DND-41 (cell line): Measurements from ENCODE around the gene ADISSP.
A peak's percentile ranks its signal among the peaks of the same experiment; 100 is the strongest.

Source experiments
- ATAC-seq: fragments of 200-7000 bp; cut with Tn5 transposase; 3 replicates; pipeline ENCODE4 v1.9.1; 2021; ENCODE audit warnings: low read depth; ENCODE audit not compliant: insufficient read depth
- DNase-seq: peaks from one replicate; pipeline ENCODE4 v3.0.0-alpha.2; 2020
- H2AFZ ChIP-seq: 2 replicates; pipeline ENCODE4 v1.6.0; 2012; ENCODE audit warnings: low read depth, low read length
- H3K27ac ChIP-seq: 2 replicates; pipeline ENCODE4 v1.5.1; 2012; ENCODE audit warnings: low read length, inconsistent platforms
- H3K27me3 ChIP-seq: fragments of 200-600 bp; sonication (generic); 2 replicates; pipeline ENCODE4 v1.6.0; 2012; ENCODE audit warnings: low read length, mild to moderate bottlenecking, inconsistent platforms; ENCODE audit not compliant: insufficient read depth, poor library complexity
- H3K36me3 ChIP-seq: 2 replicates; pipeline ENCODE4 v1.5.1; 2012; ENCODE audit warnings: low read length, inconsistent platforms; ENCODE audit not compliant: insufficient read depth
- H3K4me1 ChIP-seq: 2 replicates; pipeline ENCODE4 v1.5.1; 2012; ENCODE audit warnings: mild to moderate bottlenecking, low read length; ENCODE audit not compliant: insufficient read depth
- H3K4me2 ChIP-seq: 2 replicates; pipeline ENCODE4 v1.6.0; 2012; ENCODE audit warnings: mild to moderate bottlenecking, moderate library complexity, low read length, inconsistent platforms; ENCODE audit not compliant: insufficient read depth
- H3K4me3 ChIP-seq, 2 experiments: fragments of 200-600 bp in 1 of 2; shearing (Covaris generic) in 1 of 2; 2 replicates each; pipeline ENCODE4 v1.5.1; 2012 to 2016; ENCODE audit warnings: inconsistent platforms in 2 of 2, low read length in 2 of 2, mild to moderate bottlenecking in 2 of 2, low read depth in 1 of 2, moderate library complexity in 1 of 2
- H3K79me2 ChIP-seq: 2 replicates; pipeline ENCODE4 v1.6.0; 2012; ENCODE audit warnings: low read length, inconsistent platforms; ENCODE audit not compliant: insufficient read depth
- H3K9ac ChIP-seq: 2 replicates; pipeline ENCODE4 v1.6.0; 2012; ENCODE audit warnings: low read depth, mild to moderate bottlenecking, inconsistent platforms, low read length, moderate library complexity
- H3K9me3 ChIP-seq: 2 replicates; pipeline ENCODE4 v1.5.1; 2012; ENCODE audit warnings: low read length, moderate library complexity, mild to moderate bottlenecking, inconsistent platforms; ENCODE audit not compliant: insufficient read depth, severe bottlenecking
- H4K20me1 ChIP-seq: 2 replicates; pipeline ENCODE4 v1.6.0; 2012; ENCODE audit warnings: low read length; ENCODE audit not compliant: insufficient read depth
- CTCF ChIP-seq: IDR thresholded peaks from 2 replicates; pipeline ENCODE4 v1.5.1; 2012; ENCODE audit warnings: borderline replicate concordance, low read length, moderate library complexity, mild to moderate bottlenecking; ENCODE audit not compliant: poor library complexity, severe bottlenecking; ENCODE audit errors: extremely low read depth
- EZH2 ChIP-seq: IDR thresholded peaks from 3 replicates; pipeline ENCODE4 v1.6.1; 2012; ENCODE audit warnings: borderline replicate concordance, low read depth, mild to moderate bottlenecking, moderate library complexity, low read length, inconsistent platforms; ENCODE audit not compliant: severe bottlenecking

ADISSP gene

GRCh38 chr20:3741836-3742458 is 25.6 kb downstream of the ADISSP start:
- Histone ChIP-seq H3K27me3 (no peaks in the 10 kb centered on the region), H3K36me3 (no peaks in the 10 kb centered on the region), H3K9ac (no peak overlapping the region), H3K4me1 (no peaks in the 10 kb centered on the region), H3K27ac (no peak overlapping the region), H2AFZ (no peak overlapping the region), H3K79me2 (no peaks in the 10 kb centered on the region), H3K4me2 (no peak overlapping the region), H3K9me3 (no peaks in the 10 kb centered on the region), H4K20me1 (no peaks in the 10 kb centered on the region), H3K4me3 (no peak overlapping the region)
- DNase-seq = no peak
- no peak for ATAC-seq
- no peak for TF ChIP-seq CTCF
- no peak for TF ChIP-seq EZH2

GRCh38 chr20:3740615-3741301 is 26.8 kb downstream of the ADISSP start:
- Histone ChIP-seq H3K27ac (no peak overlapping the region), H3K4me2 (no peak overlapping the region), H3K36me3 (no peaks in the 10 kb centered on the region), H3K27me3 (no peaks in the 10 kb centered on the region), H3K4me3 (no peak overlapping the region), H3K4me1 (no peaks in the 10 kb centered on the region), H4K20me1 (no peaks in the 10 kb centered on the region), H3K9me3 (no peaks in the 10 kb centered on the region), H3K79me2 (no peaks in the 10 kb centered on the region), H2AFZ (no peak overlapping the region), H3K9ac (no peak overlapping the region)
- ATAC-seq = no peak
- no peak for TF ChIP-seq EZH2
- TF ChIP-seq CTCF = no peak
- no peak for DNase-seq

GRCh38 chr20:3739926-3740451 is 27.6 kb downstream of the ADISSP start:
- Histone ChIP-seq H4K20me1 (no peaks in the 10 kb centered on the region), H3K79me2 (no peaks in the 10 kb centered on the region), H3K27ac (no peak overlapping the region), H3K27me3 (no peaks in the 10 kb centered on the region), H3K9me3 (no peaks in the 10 kb centered on the region), H2AFZ (no peak overlapping the region), H3K4me3 (no peak overlapping the region), H3K9ac (no peak overlapping the region), H3K4me2 (no peak overlapping the region), H3K4me1 (no peaks in the 10 kb centered on the region), H3K36me3 (no peaks in the 10 kb centered on the region)
- TF ChIP-seq EZH2 (no peak), CTCF (no peak)
- ATAC-seq (0 out of 3 replicates have a peak, but pooled peaks have one; percentile 22), DNase-seq (no peak)
